Suprapubic skin (tissue), 4 donors: ENCODE data around the gene LYRM4. TPM values are rescaled to one million over a fixed set of nuclear protein-coding genes. Genes with fewer than 3 reads are reported as not detected.

Source experiments
- DNase-seq, 2 donors: peaks; one replicate each; pipeline ENCODE4 v3.0.0-alpha.2; 2019; ENCODE audit warnings: low spot score in 2 of 2
- H3K27ac ChIP-seq: fragments of 200-600 bp; sonication (generic); one replicate; pipeline ENCODE4 v1.5.1; 2019
- H3K27me3 ChIP-seq: fragments of 200-600 bp; sonication (generic); one replicate; pipeline ENCODE4 v1.5.1; 2019
- H3K36me3 ChIP-seq: fragments of 200-600 bp; sonication (generic); one replicate; pipeline ENCODE4 v1.5.1; 2019
- H3K4me1 ChIP-seq: fragments of 200-600 bp; sonication (generic); one replicate; pipeline ENCODE4 v1.5.1; 2019
- H3K4me3 ChIP-seq: fragments of 200-600 bp; sonication (generic); one replicate; pipeline ENCODE4 v1.5.1; 2019; ENCODE audit warnings: mild to moderate bottlenecking
- H3K9me3 ChIP-seq: fragments of 200-600 bp; sonication (generic); one replicate; pipeline ENCODE4 v1.5.1; 2019
- EP300 ChIP-seq: sonication (generic); formaldehyde crosslinking; IDR thresholded peaks from one replicate; pipeline ENCODE4 v1.6.1; 2017; ENCODE audit warnings: antibody characterized with exemption
- POLR2A ChIP-seq, 2 donors: fragments of 450-650 bp; IDR thresholded peaks; one replicate each; pipeline ENCODE4 v1.6.1; 2017; ENCODE audit warnings: antibody characterized with exemption in 2 of 2, mild to moderate bottlenecking in 2 of 2, moderate library complexity in 2 of 2
- POLR2AphosphoS5 ChIP-seq, 3 donors: sonication (generic); formaldehyde crosslinking; IDR thresholded peaks; one replicate each; pipeline ENCODE4 v1.6.1; 2017; ENCODE audit warnings: antibody characterized with exemption in 3 of 3
- WGBS: methylation state at CpG from one replicate; pipeline ENCODE4 v1.1.5; 2018; 5-methylcytosine and 5-hydroxymethylcytosine counted together
- total RNA-seq, 4 donors: library from RNA; depleted of rRNA; stranded (reverse); fragments of >200 nt; gene quantifications; one replicate each; pipeline ENCODE4 v1.1.0, GENCODE V29; 2016
- TF ChIP-seq, protein P1 (sequence below), 2 donors: fragments of 200-600 bp in 1 of 2; fragments of 450-650 bp in 1 of 2; sonication (generic) in 1 of 2; IDR thresholded peaks; one replicate each; pipeline ENCODE4 v1.5.1; 2016 to 2019; ENCODE audit warnings: antibody characterized with exemption in 2 of 2, mild to moderate bottlenecking in 1 of 2, moderate library complexity in 1 of 2

The LYRM4 gene
- total RNA-seq, 4 donors from 2014 or later, result 16.1 to 37.5 (median 19.6) TPM

DNA sequence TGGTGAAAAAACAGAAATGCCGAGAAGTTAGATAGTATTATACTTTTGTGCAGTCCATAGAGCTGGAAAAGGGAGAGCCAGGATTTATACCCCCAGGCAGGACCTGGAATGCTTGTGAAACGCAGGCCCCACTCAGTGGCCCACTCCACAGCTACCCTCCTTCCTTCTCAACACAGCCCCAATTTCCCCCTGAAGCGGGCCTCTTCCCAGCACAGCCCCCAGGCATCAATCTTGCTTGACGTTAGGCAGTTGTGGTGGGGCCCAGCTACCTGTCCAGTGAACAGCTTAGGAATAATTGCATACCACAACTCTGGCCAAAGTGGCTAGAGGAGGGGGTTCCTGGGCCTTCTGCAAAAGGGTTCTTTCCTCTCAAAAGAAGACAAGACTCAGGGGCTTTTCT, 114.4 kb downstream of the LYRM4 start:
- Histone ChIP-seq H3K27me3 (no peaks in the 10 kb centered on the region), H3K9me3 (no peaks in the 10 kb centered on the region), H3K4me1 (peaks cover 7% of the 10 kb centered on the region), H3K4me3 (no peak overlapping the region), H3K27ac (no peak overlapping the region), H3K36me3 (no peaks in the 10 kb centered on the region)
- no peak for DNase-seq
- TF ChIP-seq, protein P1, sequence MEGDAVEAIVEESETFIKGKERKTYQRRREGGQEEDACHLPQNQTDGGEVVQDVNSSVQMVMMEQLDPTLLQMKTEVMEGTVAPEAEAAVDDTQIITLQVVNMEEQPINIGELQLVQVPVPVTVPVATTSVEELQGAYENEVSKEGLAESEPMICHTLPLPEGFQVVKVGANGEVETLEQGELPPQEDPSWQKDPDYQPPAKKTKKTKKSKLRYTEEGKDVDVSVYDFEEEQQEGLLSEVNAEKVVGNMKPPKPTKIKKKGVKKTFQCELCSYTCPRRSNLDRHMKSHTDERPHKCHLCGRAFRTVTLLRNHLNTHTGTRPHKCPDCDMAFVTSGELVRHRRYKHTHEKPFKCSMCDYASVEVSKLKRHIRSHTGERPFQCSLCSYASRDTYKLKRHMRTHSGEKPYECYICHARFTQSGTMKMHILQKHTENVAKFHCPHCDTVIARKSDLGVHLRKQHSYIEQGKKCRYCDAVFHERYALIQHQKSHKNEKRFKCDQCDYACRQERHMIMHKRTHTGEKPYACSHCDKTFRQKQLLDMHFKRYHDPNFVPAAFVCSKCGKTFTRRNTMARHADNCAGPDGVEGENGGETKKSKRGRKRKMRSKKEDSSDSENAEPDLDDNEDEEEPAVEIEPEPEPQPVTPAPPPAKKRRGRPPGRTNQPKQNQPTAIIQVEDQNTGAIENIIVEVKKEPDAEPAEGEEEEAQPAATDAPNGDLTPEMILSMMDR (IDR thresholded peaks at IDR 0.05), result no peak
- TF ChIP-seq EP300, result no peak
- no peak for TF ChIP-seq POLR2A (IDR thresholded peaks at IDR 0.05)
- TF ChIP-seq POLR2AphosphoS5 (IDR thresholded peaks at IDR 0.05), result no peak
- WGBS, result 89% methylated on average over 4 of the region's 4 CpGs

DNA sequence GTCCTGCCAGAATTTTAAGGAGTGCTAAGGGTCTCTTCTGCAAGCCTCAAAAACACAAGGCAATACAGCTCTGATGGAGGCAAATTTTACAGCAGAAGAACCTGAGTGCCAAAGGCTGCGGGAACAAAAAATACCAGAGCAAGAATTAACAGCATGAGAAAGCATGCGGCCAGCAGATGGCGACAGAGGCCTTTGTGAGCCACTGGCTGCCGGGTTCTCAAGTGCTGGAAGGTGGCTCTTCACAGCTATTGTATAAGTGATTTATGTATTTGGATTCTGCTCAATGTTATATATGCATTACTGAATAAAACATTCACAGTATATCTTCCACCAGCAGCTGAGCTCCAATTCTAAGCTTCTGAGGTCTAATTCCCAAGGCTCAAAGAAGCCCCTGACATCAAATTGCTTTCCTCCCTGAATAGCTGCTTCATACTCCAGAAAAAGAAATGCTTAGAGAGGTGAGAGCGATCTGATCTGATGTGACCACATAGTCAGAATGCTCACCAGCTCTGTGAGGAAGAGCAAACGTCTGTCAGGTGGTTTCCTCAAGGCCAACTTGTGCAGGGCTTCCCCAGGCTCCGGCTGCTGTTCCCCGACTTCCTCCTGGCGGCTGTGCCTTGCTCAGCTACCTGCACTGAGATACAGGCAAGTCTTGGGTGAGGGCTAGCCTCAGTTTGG, 117.0 kb downstream of the LYRM4 start:
- Histone ChIP-seq H3K27ac (no peak overlapping the region), H3K4me3 (no peak overlapping the region), H3K36me3 (no peaks in the 10 kb centered on the region), H3K27me3 (no peaks in the 10 kb centered on the region), H3K9me3 (no peaks in the 10 kb centered on the region), H3K4me1 (peaks cover 3% of the 10 kb centered on the region)
- 44% methylated on average over 9 of the region's 9 CpGs for WGBS
- peak; percentile 87 to 91 for DNase-seq
- TF ChIP-seq POLR2A (IDR thresholded peaks at IDR 0.05), result no peak
- TF ChIP-seq, protein P1 (IDR thresholded peaks at IDR 0.05), result peak; percentile 79 to 87

DNA sequence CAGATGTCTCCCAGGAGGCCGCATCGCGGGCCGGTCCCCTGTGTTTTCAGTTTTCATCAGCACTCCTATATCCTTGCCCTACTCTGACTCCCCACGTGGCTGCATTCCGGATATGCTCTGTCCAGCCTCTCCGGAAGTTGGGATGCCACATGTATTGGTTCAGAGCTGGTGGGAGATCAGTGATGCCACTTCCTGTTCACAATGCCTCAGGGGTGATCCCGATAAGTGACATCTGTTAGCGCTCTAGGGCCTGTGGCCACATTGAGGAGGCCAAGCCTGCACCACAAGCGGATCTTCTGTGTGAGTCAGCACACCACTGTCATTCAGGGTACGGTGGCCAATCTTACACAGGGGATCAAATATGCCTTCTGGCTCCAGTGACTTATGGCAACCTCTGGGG, 117.8 kb downstream of the LYRM4 start:
- no peak for DNase-seq
- no peaks in the 10 kb centered on the region for H3K9me3 ChIP-seq
- 88% methylated on average over 9 of the region's 11 CpGs for WGBS
- no peak overlapping the region for H3K27ac ChIP-seq
- peaks cover 3% of the 10 kb centered on the region for H3K4me1 ChIP-seq
- no peak overlapping the region for H3K4me3 ChIP-seq
- TF ChIP-seq POLR2AphosphoS5 (IDR thresholded peaks at IDR 0.05) (no peak), EP300 (no peak), POLR2A (IDR thresholded peaks at IDR 0.05) (no peak)
- TF ChIP-seq, protein P1 (IDR thresholded peaks at IDR 0.05), result no peak
- no peaks in the 10 kb centered on the region for H3K36me3 ChIP-seq
- no peaks in the 10 kb centered on the region for H3K27me3 ChIP-seq

DNA sequence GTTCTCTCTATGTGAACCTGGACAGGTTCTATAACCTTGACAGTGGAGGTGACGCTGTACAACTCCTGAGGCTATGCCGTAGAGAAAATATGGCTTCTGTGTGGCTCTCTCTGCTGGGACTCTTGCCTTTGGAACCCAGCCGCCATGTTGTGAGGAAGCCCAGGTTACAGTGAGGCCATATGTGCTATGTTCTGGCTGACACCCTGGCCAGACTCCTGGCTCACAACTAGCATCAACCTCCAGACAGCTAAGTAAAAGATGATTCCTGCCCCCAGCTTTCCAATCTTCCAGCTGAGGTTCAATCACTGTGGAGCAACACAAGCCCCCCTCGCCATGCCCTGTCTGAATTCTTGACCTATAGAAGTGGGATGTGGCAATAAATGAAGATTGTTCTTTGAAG, 118.6 kb downstream of the LYRM4 start:
- Histone ChIP-seq H3K36me3 (no peaks in the 10 kb centered on the region), H3K9me3 (no peaks in the 10 kb centered on the region), H3K4me1 (peaks cover 3% of the 10 kb centered on the region), H3K4me3 (no peak overlapping the region), H3K27ac (no peak overlapping the region), H3K27me3 (no peaks in the 10 kb centered on the region)
- WGBS, result 100% methylated on average over 2 of the region's 4 CpGs
- no peak for TF ChIP-seq EP300
- no peak for TF ChIP-seq POLR2A (IDR thresholded peaks at IDR 0.05)
- TF ChIP-seq POLR2AphosphoS5 (IDR thresholded peaks at IDR 0.05), result no peak
- TF ChIP-seq, protein P1 (IDR thresholded peaks at IDR 0.05), result no peak
- no peak for DNase-seq

DNA sequence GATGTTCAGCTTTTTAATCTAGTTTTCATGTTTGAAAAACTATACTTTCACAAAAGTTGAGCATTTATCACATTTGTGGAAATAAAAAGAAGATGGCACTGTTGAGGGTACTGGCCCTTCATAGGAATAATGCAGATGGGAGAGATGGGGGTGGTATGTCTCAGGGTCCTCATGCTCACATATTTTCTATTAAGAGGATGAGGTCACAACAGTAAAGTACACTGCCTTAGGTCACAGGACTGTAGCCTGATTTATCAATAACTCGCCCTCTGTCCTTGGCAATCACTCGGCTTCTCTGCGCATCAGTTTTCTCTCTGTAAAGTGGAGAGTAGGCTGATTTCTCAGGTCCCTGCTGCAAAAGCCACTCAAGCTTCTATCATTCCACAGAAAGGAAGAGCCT, 119.7 kb downstream of the LYRM4 start:
- Histone ChIP-seq H3K27ac (no peak overlapping the region), H3K4me1 (peaks cover 3% of the 10 kb centered on the region), H3K9me3 (no peaks in the 10 kb centered on the region), H3K4me3 (no peak overlapping the region), H3K36me3 (no peaks in the 10 kb centered on the region), H3K27me3 (no peaks in the 10 kb centered on the region)
- no peak for TF ChIP-seq EP300
- no peak for TF ChIP-seq POLR2A (IDR thresholded peaks at IDR 0.05)
- TF ChIP-seq, protein P1 (IDR thresholded peaks at IDR 0.05), result no peak
- no peak for TF ChIP-seq POLR2AphosphoS5 (IDR thresholded peaks at IDR 0.05)
- DNase-seq, result no peak
- WGBS, result 96% methylated on average over 3 of the region's 3 CpGs
